GM21723 (cell line): Measurements from ENCODE around the gene SLC7A1.
A peak's percentile ranks its signal among the peaks of the same experiment; 100 is the strongest.
"Not testable (repeated sequence)": the region's sequence is repeated elsewhere in the genome, so short reads cannot be mapped to it uniquely, and the experiment has no call there.

Source experiments
- ATAC-seq: cut with Tn5 transposase; IDR thresholded peaks from one replicate; pipeline ENCODE4 v1.9.1; 2021; ENCODE audit warnings: mild to moderate bottlenecking, moderate library complexity; ENCODE audit not compliant: unreplicated experiment

The SLC7A1 gene

DNA sequence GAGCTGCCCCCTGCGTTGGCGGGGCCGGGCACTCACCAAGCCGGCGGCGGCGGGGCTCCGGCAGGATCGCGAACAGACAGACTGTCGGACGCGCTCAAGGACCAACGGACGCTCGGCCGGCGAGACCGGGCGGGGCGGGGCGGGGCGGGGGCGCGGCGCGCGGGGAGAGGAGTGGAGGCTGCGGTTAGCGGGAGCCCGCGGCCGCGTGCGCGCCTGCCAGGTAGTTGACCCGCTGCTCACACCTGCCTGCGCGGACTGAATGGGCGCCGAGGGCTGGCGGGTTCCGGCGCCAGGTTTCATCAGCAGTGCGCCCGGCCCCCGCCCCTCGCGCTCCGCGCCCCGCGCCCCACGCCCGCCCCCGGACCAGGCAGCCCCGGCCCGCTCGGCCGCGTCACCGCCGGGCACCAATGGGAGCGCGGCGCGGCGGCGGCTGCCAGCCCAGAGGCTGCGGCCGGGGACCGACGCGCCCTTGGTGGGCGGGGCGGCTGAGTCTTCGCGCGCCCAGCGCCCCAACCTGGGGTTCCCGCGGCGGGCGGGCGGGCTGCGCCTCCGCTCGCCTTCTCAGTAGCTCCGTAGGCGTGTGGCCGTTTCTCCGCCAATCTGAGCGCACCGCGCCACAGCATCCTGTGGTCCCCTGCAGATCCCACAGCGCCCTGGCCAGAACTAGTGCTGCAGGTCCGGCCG, at the start of gene SLC7A1:
Gene SLC7A1, minus strand, starts transcription at position 309 of the 684 bp plus-strand sequence. CDS start 59,500 bp downstream, outside the sequence.
- ATAC-seq, result peak; percentile 89

DNA sequence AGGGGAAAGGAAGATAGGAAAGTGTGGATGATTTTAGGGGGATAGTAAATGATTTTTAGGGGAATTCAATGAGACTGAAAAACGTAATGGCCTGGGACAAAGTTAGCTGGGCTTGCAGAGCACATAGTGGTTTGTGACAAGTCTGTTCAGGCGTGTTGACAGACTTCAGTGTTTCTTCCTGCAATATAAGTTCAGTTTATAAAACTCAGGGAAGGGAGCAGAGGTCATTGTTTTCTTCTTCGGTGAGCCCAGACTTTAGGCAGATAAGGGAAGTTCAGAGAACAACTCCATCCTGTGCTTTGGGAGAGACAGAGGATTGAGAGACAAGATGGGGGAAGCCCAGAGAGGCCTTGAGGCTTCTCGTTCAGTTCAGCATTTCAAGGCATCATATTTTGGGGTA, 45.2 kb upstream of the SLC7A1 start:
- ATAC-seq, result no peak

DNA sequence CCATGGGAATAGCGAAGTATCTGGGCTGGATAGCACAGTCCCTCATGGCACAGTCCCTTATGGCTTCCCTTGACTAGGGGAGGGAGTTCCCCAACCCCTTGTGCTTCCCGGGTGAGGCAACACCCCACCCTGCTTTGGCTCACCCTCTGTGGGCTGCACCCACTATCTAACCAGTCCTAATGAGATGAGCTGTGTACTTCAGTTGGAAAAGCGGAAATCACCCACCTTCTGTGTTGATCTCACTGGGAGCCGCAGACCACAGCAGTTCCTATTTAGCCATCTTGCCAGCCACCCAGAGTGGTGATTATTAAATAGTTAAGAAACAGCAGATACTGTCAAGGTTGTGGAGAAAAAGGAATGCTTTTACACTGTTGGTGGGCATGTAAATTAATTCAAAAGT, 41.3 kb upstream of the SLC7A1 start:
- not testable (repeated sequence) for ATAC-seq

DNA sequence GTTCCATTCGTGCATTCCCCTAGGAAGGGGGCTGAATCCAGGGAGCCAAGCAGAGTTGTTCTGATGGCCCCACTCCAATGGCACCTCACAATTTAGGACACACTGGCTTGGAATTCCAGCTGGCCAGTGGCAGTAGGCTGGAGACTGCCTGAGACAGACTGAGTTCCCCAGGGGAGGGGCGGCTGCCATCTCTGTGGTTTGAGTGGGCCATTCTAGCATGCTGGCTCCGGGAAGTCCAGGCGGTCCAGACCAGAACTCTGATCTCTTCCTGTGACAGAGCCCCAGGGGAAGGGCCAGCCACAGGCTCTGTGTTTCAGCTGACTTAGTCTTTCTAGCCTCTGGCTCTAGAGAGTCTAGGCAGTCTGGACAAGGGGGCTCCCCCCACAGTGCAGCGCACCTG, 29.5 kb upstream of the SLC7A1 start:
- no peak for ATAC-seq

DNA sequence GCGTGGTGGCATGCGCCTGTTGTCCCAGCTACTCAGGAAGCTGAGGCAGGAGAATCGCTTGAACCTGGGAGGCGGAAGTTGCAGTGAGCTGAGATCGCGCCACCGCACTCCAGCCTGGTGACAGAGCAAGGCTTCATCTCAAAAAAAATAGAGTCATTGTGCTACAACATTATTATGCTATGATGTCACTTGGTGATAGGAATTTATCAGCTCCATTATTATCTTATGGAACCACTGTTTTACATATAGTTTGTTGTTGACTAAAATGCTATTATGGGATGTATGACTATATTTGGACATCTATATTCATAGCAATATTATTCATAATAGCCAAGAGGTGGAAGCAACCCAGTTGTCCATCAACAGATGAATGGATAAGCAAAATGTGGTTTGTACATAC, 26.4 kb upstream of the SLC7A1 start:
- ATAC-seq, result no peak

DNA sequence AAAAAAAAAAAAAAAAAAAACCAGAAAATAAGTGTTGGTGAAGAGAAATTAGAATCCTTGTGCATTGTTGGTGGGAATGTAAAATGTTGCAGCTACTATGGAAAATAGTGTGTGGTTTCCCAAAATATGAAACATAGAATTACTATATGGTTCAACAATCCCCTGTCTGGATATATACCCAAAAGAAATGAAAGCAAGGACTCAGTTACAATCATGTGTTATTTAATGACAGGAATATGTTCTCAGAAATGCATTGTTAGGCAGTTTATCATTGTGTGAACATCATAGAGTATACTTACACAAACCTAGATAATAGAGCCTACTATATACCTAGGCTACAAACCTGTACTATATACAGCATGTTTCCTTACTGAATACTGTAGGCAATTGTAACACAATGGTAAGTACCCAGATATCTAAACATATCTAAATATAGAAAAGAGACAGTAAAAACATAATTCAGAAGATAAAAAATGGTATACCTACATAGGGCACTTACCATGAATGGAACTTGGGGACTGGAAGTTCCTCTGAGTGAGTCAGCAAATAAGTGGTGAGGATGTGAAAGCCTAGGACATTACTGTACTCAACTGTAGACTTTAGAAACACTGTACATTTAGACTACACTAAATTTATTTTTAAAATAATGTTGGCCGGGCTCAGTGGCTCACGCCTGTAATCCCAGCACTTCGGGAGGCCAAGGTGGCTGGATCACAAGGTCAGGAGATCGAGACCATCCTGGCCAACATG, 25.7 kb upstream of the SLC7A1 start:
- no peak for ATAC-seq

DNA sequence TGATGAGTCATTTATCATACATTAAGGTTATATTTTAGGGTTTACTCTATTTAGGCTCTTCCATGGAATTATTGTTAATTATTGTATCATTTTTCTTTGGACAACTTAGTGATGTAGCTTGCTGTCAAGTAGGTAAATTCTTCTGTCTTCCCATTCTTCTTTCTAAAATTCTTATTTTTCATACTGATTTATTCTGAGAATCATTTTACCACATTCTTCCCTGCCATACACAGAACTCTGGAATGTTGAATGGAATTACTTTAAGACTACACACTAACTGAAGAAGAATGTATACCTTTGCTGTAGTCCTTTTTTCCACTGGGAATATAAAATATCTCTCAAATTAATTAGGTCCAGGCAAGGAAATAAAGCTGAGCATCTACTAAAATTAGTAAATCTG, 24.5 kb upstream of the SLC7A1 start:
- no peak for ATAC-seq

DNA sequence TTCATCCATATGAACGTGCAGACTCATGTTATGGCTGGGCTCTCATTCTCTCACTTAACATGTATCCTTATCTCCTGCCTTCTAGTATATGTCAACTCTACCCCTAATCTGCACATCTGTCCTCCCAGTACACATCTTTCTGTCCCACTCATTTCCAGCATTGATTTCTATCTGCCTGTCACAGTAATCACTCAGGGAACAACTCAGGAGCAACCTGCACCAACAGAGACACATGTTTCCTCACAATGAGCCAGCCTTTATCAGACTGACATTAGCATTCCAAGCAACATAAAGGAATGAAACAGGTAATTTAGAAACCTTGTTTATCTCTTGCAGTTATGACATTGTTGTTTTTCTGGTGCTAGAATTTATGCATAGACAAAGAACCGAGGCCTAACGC, 17.6 kb upstream of the SLC7A1 start:
- ATAC-seq, result no peak

DNA sequence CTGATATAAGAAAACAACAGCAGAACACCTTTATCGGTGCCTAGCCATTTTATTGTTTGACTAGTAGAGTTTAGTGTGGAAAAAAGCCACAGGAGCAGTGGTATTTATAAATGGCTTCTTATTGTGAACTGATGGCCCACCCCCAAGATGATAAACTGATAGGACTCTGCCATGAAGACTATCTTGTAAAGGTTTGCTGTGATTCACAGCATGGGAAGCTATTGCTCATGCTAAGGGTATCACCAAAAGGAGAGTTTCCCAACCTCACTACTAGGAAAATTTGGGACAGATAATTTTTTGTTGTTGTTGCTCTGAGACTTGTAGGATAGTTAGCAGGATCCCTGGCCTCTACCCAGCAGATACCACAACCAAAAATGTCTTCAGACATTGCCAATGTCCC, 12.0 kb upstream of the SLC7A1 start:
- ATAC-seq, result no peak

DNA sequence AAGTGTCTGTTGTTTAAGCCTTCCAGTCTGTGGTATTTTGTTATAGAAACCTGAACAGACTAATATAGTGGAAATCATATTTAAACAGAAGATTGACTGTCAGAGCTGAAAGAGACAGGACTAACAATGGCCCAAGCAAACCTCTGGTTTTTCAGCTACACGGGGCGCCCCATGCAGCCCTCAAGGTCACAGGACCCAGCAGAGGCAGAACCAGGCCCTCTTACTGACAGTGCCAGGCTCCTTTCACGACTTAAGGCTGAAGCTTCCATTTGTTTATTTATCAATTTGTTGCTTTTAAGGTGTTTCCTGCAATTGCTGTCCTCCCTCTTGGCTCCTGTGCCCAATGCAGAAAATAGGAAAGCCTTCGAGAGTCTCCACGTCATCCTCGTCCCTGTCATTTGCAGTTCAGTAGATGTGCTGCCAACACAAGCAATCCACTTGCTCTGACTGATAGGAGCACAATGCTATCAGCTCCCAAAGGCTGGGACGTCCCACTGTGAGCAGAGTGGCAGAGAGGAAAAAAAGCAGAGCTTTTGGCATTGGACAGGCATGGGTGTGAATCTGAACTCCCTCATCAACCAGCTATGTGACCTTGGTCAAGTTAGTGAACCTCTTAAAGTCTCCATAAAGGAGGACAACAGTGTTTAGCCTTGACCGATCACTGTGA, 10.5 kb upstream of the SLC7A1 start:
- no peak for ATAC-seq

DNA sequence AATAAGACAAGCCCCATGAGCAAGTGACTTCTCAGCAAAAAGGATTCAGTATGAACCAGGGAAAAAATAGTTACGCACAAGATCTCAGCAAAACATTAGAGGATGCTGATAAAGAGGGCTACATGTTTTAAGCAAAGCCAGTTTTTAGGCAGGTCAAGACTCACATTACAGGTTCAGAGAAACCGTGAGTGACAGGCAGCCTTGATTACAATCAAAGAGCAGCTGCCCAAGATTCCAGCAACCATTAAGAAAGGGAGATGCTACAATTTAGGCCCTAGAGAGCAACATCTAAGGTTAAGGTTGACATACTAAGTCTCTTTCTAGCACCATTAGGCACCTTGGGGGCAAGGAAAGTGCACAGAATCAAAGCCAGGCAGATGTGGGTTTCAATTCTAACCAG, 2.8 kb upstream of the SLC7A1 start:
- ATAC-seq, result no peak

DNA sequence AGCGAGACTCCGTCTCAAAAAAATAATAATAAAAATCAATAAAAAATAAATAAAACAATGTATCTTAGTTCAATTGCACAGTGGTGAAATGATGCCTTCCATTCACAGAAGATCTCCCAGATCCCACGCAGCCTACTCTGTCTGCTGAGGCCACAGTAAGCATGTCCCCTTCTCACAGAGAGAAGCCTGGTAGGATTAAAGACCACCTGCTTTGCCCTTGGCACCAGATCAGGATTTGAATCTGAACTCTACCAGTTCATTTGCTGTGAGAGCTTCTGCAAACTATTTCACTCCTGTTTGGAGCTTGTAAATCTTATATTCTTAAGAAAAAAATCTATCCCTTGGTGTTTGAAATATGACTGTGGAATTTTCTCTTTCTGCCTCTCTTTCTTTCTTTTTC, 2.2 kb upstream of the SLC7A1 start:
- no peak for ATAC-seq

DNA sequence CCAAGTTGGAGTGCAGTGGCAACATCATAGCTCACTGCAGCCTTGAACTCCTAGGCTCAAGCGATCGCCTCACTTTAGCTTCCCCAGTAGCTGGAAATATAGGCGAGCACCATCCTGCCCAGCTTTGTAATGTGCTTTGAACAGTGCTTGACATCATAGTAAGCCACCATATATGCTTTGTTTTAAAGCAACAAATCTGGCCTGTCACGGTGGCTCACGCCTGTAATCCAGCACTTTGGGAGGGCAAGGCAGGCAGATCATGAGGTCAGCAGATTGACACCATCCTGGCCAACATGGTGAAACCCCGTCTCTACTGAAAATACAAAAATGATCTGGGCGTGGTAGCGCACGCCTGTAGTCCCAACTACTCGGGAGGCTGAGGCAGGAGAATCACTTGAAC, 1.8 kb upstream of the SLC7A1 start:
- ATAC-seq, result no peak

DNA sequence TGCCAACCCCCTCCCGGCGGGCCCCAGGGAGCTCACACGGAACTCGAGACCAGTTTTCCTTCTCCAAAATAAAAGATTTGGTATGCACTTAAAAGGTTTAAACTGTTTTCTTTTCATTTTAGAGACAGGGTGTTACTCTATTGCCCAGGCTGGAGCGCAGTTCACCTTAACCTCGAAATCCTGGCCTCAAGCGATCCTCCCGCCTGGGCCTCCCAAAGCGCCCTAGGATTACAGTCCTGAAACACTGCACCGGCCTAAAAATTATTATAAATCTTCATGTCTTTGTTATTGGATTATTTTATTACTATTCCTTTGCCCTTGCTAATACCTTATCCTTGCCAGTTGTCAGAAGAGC, 553 bp upstream of the SLC7A1 start:
- no peak for ATAC-seq

DNA sequence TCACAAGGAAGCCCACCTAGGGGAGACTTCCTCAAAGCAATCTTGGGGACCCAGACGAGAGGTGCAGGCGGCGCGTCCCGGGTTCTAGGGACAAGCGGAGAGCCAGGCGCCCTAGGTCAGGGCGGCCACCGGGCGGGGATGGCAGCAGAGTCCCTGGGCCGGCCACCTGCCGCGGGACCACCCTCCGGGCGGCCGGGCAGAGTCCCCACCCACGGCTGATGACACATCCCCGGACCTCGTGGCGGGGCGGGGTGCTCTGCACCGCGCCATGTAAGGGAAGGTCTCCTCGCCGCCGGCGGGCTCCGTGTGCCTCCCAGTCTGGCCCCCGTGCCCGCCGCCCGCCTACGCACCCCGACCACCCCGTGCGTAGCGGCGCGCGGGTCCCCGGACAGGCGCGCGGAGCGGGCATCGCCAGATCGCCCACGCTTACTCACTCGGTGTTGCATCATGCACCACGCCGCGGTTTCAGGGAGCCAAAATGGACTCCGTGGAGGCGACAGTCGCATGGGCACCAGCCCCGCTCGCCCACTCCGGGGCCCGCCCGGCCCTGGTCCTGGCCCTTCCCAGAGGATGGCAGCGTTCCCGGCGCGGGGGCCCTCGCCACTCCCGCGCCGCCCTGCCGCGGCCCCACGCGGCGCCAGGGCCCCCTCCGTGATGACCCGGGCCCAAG, 643 bp downstream of the SLC7A1 start:
- ATAC-seq, result peak; percentile 45

DNA sequence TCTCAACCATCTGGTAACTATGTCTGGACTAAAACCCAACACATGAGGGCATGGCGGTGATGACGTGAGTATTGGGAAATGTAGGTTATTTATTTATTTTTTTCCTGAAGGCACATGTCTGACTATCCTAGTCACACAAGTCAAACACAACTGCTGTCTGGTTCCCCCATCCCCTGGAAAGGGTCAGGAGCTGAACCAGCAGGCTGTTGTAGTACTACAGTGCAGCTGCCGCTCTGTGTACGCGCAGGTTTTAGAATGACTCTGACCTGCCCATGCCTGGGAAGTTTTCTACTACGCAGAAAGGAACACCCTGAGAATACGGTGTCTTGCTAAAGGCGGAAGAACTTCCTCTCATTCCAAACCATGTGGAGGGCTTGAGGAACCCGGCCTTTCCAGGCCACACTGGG, 1.2 kb downstream of the SLC7A1 start:
- ATAC-seq, result peak; percentile 42

DNA sequence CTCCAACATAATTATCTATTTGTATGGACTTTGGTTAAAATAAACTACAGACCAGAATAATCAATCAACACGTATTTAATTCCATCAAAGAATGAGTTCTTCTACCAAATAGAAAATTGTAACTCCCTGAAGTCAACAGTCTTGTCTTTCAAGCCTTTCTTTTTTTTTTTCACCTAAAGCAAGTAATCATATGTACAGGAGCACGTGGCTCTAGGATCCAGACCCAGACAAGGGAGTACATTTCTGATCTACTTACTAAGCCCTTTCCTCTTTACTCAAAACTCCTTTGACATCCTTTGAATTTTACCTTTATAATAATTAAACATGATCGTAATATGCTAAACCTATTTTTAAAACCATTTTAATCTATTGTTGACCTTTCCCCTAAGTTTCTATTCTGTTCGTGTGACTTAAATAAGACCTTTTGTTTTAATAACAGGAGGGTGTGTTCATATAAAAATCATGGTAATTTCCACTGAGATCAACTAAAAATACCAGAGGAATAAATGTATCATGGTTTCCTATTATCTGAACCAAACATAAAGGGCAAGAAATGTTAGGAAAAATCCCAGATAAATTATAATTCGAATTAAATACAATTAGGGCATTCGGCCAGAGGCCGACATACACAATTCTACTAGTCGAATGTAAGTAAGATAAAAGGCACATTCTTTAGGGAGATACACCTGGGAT, 1.7 kb downstream of the SLC7A1 start:
- no peak for ATAC-seq

DNA sequence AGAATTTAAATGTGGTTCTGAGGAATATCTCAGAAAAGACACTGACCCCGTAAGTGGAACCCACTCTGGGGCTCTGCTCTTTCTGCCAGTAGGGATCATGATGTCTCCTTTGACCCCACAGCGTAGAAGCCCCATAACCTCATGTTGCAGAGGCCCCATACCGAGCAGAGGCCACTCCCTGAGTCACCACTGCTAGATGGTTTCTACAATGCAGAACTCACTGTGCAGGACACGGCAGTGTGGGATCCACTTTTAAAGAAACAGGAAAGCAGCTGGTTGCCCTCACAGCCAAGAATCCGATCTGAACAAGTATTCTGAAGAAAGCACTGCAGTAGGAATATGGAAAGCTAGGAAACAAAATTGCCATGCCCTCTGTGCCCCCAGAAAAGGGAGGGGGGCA, 4.2 kb downstream of the SLC7A1 start:
- no peak for ATAC-seq

DNA sequence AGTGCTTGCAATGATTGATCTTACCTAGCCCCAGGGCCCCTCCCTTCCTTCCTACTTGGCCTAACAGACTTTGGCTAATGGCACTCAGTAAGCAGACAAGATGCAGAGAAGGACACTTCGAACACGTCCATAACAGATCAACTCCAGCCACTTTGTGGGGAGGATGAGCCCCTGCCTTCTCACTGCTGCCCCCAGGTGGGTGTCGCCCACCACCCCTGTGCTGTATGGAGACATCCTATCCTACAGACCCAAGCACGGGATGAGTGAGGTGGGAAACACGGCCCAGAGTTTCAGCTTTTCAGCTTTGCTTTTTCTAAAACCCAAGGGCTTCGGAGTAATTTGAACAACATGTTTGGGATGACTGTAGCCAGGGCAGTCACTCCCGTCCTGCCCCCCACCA, 5.5 kb downstream of the SLC7A1 start:
- no peak for ATAC-seq

DNA sequence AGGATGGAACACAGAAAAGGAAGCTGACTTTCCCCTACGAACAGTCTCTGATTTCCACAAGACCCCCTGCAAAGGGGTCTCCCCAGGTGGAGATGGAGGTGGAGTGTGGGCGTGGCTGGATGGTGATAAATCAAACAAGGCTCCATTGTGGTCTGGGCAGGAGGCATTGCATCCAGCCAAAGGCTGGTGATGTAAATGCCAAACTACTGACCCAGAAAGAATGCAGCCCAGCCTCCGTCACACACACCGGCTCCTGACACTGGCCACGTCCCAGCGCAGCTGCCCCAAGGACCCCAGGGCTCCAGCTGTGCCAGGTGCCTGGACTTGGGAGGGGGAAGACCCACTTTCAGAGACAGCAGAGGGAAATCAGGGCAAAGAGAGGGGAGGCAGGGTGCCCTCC, 6.3 kb downstream of the SLC7A1 start:
- no peak for ATAC-seq

DNA sequence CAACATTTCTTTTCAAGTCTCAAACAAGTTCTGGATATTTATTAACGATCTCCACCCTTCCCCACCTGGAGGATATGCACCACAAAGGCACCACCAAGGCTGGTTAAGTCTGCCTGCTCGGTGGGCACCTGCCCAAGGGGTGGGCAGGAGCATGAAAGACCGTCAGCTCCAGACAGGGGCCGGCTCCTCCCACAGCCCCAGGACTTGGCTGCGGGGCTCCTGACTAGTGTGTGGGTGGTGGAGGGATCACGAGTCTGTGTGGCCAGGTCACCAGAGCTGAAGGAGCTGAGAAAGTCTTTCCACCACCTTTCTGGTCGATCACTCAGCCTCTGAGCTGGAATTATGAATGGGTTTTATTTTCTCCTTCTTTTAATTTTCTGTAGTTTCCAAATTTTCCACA, 7.8 kb downstream of the SLC7A1 start:
- ATAC-seq, result no peak
